ENCODE results near the gene DPP9.

DPP9 gene

GRCh38 chr19:4660993-4661392 is 62.6 kb downstream of the DPP9 start:
- Histone ChIP-seq H3K4me1 (ENCODE audit: control insufficient read depth, low read depth, low read length) (no peaks in the 10 kb centered on the region), H3K36me3 (ENCODE audit: control insufficient read depth, low read depth, low read length) (peaks cover 16% of the 10 kb centered on the region), H3K27ac (ENCODE audit: low read length) (no peak overlapping the region)

GRCh38 chr19:4660181-4660791 is 63.4 kb downstream of the DPP9 start:
- peaks cover 16% of the 10 kb centered on the region for H3K36me3 ChIP-seq (ENCODE audit: control insufficient read depth, low read depth, low read length)
- H3K4me3 ChIP-seq (ENCODE audit: low read length): no peak overlapping the region
- H3K9ac ChIP-seq (ENCODE audit: low read length): no peak overlapping the region
- no peaks in the 10 kb centered on the region for H3K4me1 ChIP-seq (ENCODE audit: control insufficient read depth, low read depth, low read length)
- H3K27ac ChIP-seq (ENCODE audit: low read length): no peak overlapping the region
- H3K9me3 ChIP-seq (ENCODE audit: control insufficient read depth, low read depth, low read length): no peaks in the 10 kb centered on the region
- H3K27me3 ChIP-seq (ENCODE audit: control insufficient read depth, insufficient read depth, low read length): no peaks in the 10 kb centered on the region

More at GRCh38 chr19:4660993-4661392, 62.6 kb downstream of the DPP9 start:
- no peak overlapping the region for H3K9ac ChIP-seq (ENCODE audit: low read length)
- no peak overlapping the region for H3K4me3 ChIP-seq (ENCODE audit: low read length)
- no peaks in the 10 kb centered on the region for H3K9me3 ChIP-seq (ENCODE audit: control insufficient read depth, low read depth, low read length)
- H3K27me3 ChIP-seq (ENCODE audit: control insufficient read depth, insufficient read depth, low read length): no peaks in the 10 kb centered on the region

- Histone ChIP-seq H3K27ac (ENCODE audit: low read length) (no peak overlapping the region), H3K36me3 (ENCODE audit: control insufficient read depth, low read depth, low read length) (peaks cover 19% of the 10 kb centered on the region)
Measured at GRCh38 chr19:4657835-4658234, 65.8 kb downstream of the DPP9 start.

GRCh38 chr19:4657262-4657661 is 66.4 kb downstream of the DPP9 start:
- H3K4me3 ChIP-seq (ENCODE audit: low read length): no peak overlapping the region

More at GRCh38 chr19:4657835-4658234, 65.8 kb downstream of the DPP9 start:
- H3K27me3 ChIP-seq (ENCODE audit: control insufficient read depth, insufficient read depth, low read length): no peaks in the 10 kb centered on the region
- no peaks in the 10 kb centered on the region for H3K9me3 ChIP-seq (ENCODE audit: control insufficient read depth, low read depth, low read length)
- no peak overlapping the region for H3K9ac ChIP-seq (ENCODE audit: low read length)
- no peak overlapping the region for H3K4me3 ChIP-seq (ENCODE audit: low read length)
- H3K4me1 ChIP-seq (ENCODE audit: control insufficient read depth, low read depth, low read length): no peaks in the 10 kb centered on the region

GRCh38 chr19:4656102-4656501 is 67.5 kb downstream of the DPP9 start:
- Histone ChIP-seq H3K9ac (ENCODE audit: low read length) (no peak overlapping the region), H3K4me3 (ENCODE audit: low read length) (no peak overlapping the region), H3K4me1 (ENCODE audit: control insufficient read depth, low read depth, low read length) (no peaks in the 10 kb centered on the region), H3K27me3 (ENCODE audit: control insufficient read depth, insufficient read depth, low read length) (no peaks in the 10 kb centered on the region), H3K27ac (ENCODE audit: low read length) (no peak overlapping the region), H3K36me3 (ENCODE audit: control insufficient read depth, low read depth, low read length) (peaks cover 19% of the 10 kb centered on the region), H3K9me3 (ENCODE audit: control insufficient read depth, low read depth, low read length) (no peaks in the 10 kb centered on the region)

More at GRCh38 chr19:4657262-4657661, 66.4 kb downstream of the DPP9 start:
- Histone ChIP-seq H3K9ac (ENCODE audit: low read length) (no peak overlapping the region), H3K4me1 (ENCODE audit: control insufficient read depth, low read depth, low read length) (no peaks in the 10 kb centered on the region), H3K36me3 (ENCODE audit: control insufficient read depth, low read depth, low read length) (peaks cover 19% of the 10 kb centered on the region), H3K9me3 (ENCODE audit: control insufficient read depth, low read depth, low read length) (no peaks in the 10 kb centered on the region), H3K27me3 (ENCODE audit: control insufficient read depth, insufficient read depth, low read length) (no peaks in the 10 kb centered on the region), H3K27ac (ENCODE audit: low read length) (no peak overlapping the region)

- no peaks in the 10 kb centered on the region for H3K27me3 ChIP-seq (ENCODE audit: control insufficient read depth, insufficient read depth, low read length)
- H3K9me3 ChIP-seq (ENCODE audit: control insufficient read depth, low read depth, low read length): no peaks in the 10 kb centered on the region
- H3K36me3 ChIP-seq (ENCODE audit: control insufficient read depth, low read depth, low read length): peaks cover 15% of the 10 kb centered on the region
- H3K4me1 ChIP-seq (ENCODE audit: control insufficient read depth, low read depth, low read length): no peaks in the 10 kb centered on the region
- no peak overlapping the region for H3K27ac ChIP-seq (ENCODE audit: low read length)
- H3K4me3 ChIP-seq (ENCODE audit: low read length): no peak overlapping the region
- no peak overlapping the region for H3K9ac ChIP-seq (ENCODE audit: low read length)
Measured at GRCh38 chr19:4654437-4655361, 68.9 kb downstream of the DPP9 start.

GRCh38 chr19:4653793-4654436 is 69.7 kb downstream of the DPP9 start:
- H3K9ac ChIP-seq (ENCODE audit: low read length): no peak overlapping the region
- H3K4me3 ChIP-seq (ENCODE audit: low read length): no peak overlapping the region
- H3K9me3 ChIP-seq (ENCODE audit: control insufficient read depth, low read depth, low read length): no peaks in the 10 kb centered on the region
- H3K4me1 ChIP-seq (ENCODE audit: control insufficient read depth, low read depth, low read length): no peaks in the 10 kb centered on the region
- peaks cover 13% of the 10 kb centered on the region for H3K36me3 ChIP-seq (ENCODE audit: control insufficient read depth, low read depth, low read length)
- no peak overlapping the region for H3K27ac ChIP-seq (ENCODE audit: low read length)
- H3K27me3 ChIP-seq (ENCODE audit: control insufficient read depth, insufficient read depth, low read length): no peaks in the 10 kb centered on the region

- Histone ChIP-seq H3K36me3 (ENCODE audit: control insufficient read depth, low read depth, low read length) (peaks cover 3% of the 10 kb centered on the region), H3K27me3 (ENCODE audit: control insufficient read depth, insufficient read depth, low read length) (no peaks in the 10 kb centered on the region), H3K27ac (ENCODE audit: low read length) (no peak overlapping the region), H3K9ac (ENCODE audit: low read length) (no peak overlapping the region), H3K4me3 (ENCODE audit: low read length) (no peak overlapping the region), H3K4me1 (ENCODE audit: control insufficient read depth, low read depth, low read length) (no peaks in the 10 kb centered on the region), H3K9me3 (ENCODE audit: control insufficient read depth, low read depth, low read length) (no peaks in the 10 kb centered on the region)
Measured at GRCh38 chr19:4652075-4652474, 71.6 kb downstream of the DPP9 start.

GRCh38 chr19:4650159-4650558 is 73.5 kb downstream of the DPP9 start:
- no peak overlapping the region for H3K4me3 ChIP-seq (ENCODE audit: low read length)
- H3K27me3 ChIP-seq (ENCODE audit: control insufficient read depth, insufficient read depth, low read length): no peaks in the 10 kb centered on the region
- H3K27ac ChIP-seq (ENCODE audit: low read length): no peak overlapping the region
- H3K4me1 ChIP-seq (ENCODE audit: control insufficient read depth, low read depth, low read length): no peaks in the 10 kb centered on the region
- H3K9me3 ChIP-seq (ENCODE audit: control insufficient read depth, low read depth, low read length): no peaks in the 10 kb centered on the region
- peaks cover 3% of the 10 kb centered on the region for H3K36me3 ChIP-seq (ENCODE audit: control insufficient read depth, low read depth, low read length)
- H3K9ac ChIP-seq (ENCODE audit: low read length): no peak overlapping the region

- Histone ChIP-seq H3K4me3 (ENCODE audit: low read length) (no peak overlapping the region), H3K36me3 (ENCODE audit: control insufficient read depth, low read depth, low read length) (peaks cover 1% of the 10 kb centered on the region), H3K9me3 (ENCODE audit: control insufficient read depth, low read depth, low read length) (no peaks in the 10 kb centered on the region), H3K9ac (ENCODE audit: low read length) (no peak overlapping the region), H3K27ac (ENCODE audit: low read length) (no peak overlapping the region), H3K4me1 (ENCODE audit: control insufficient read depth, low read depth, low read length) (no peaks in the 10 kb centered on the region), H3K27me3 (ENCODE audit: control insufficient read depth, insufficient read depth, low read length) (no peaks in the 10 kb centered on the region)
Measured at GRCh38 chr19:4649392-4650047, 74.1 kb downstream of the DPP9 start.

Data from iPS-18a (cell line).